HEK293 (cell line): ENCODE data around the gene GNG4.

Experiments used
- BCL11B ChIP-seq: fragments of 450-650 bp; formaldehyde crosslinking; IDR thresholded peaks from 2 replicates; pipeline ENCODE4 v1.5.1; 2016; ENCODE audit warnings: low read depth, missing biosample characterization, missing genetic modification characterization
- REPIN1 ChIP-seq: fragments of 450-650 bp; formaldehyde crosslinking; IDR thresholded peaks from 2 replicates; pipeline ENCODE4 v1.5.1; 2017; ENCODE audit warnings: missing biosample characterization, missing genetic modification characterization, low read depth
- ZBTB1 ChIP-seq: fragments of 450-650 bp; formaldehyde crosslinking; IDR thresholded peaks from 2 replicates; pipeline ENCODE4 v1.5.1; 2016; ENCODE audit warnings: missing biosample characterization, missing genetic modification characterization
- ZBTB20 ChIP-seq: fragments of 450-650 bp; formaldehyde crosslinking; IDR thresholded peaks from 2 replicates; pipeline ENCODE4 v1.5.1; 2016; ENCODE audit warnings: missing biosample characterization, missing genetic modification characterization
- ZFHX2 ChIP-seq: fragments of 450-650 bp; formaldehyde crosslinking; conservative IDR thresholded peaks from 2 replicates; pipeline ENCODE4 v1.5.1; 2016; ENCODE audit warnings: missing biosample characterization, missing genetic modification characterization
- ZFP69B ChIP-seq: fragments of 450-650 bp; formaldehyde crosslinking; IDR thresholded peaks from 2 replicates; pipeline ENCODE4 v1.5.1; 2016; ENCODE audit warnings: missing biosample characterization, missing genetic modification characterization
- ZIC2 ChIP-seq: fragments of 450-650 bp; formaldehyde crosslinking; IDR thresholded peaks from 2 replicates; pipeline ENCODE4 v1.5.1; 2016; ENCODE audit warnings: missing biosample characterization, missing genetic modification characterization
- ZNF16 ChIP-seq: fragments of 450-650 bp; formaldehyde crosslinking; IDR thresholded peaks from 2 replicates; pipeline ENCODE4 v1.5.1; 2016; ENCODE audit warnings: low read depth, missing biosample characterization, missing genetic modification characterization
- ZNF24 ChIP-seq: fragments of 450-650 bp; formaldehyde crosslinking; IDR thresholded peaks from 2 replicates; pipeline ENCODE4 v1.5.1; 2016; ENCODE audit warnings: missing biosample characterization, missing genetic modification characterization
- ZNF335 ChIP-seq: fragments of 450-650 bp; formaldehyde crosslinking; conservative IDR thresholded peaks from 2 replicates; pipeline ENCODE4 v1.5.1; 2016; ENCODE audit warnings: missing biosample characterization, missing genetic modification characterization
- ZNF416 ChIP-seq: fragments of 450-650 bp; formaldehyde crosslinking; IDR thresholded peaks from 2 replicates; pipeline ENCODE4 v1.5.1; 2016; ENCODE audit warnings: missing biosample characterization, missing genetic modification characterization
- ZNF521 ChIP-seq: fragments of 450-650 bp; formaldehyde crosslinking; IDR thresholded peaks from 2 replicates; pipeline ENCODE4 v1.5.1; 2017; ENCODE audit warnings: missing biosample characterization, mild to moderate bottlenecking, missing genetic modification characterization
- ZNF560 ChIP-seq: fragments of 450-650 bp; formaldehyde crosslinking; IDR thresholded peaks from 2 replicates; pipeline ENCODE4 v1.5.1; 2017; ENCODE audit warnings: missing biosample characterization, missing genetic modification characterization, borderline replicate concordance
- ZNF596 ChIP-seq: fragments of 450-650 bp; IDR thresholded peaks from 2 replicates; pipeline ENCODE4 v1.5.0; 2018; ENCODE audit warnings: missing biosample characterization, mild to moderate bottlenecking, missing genetic modification characterization, moderate library complexity
- ZNF610 ChIP-seq: fragments of 450-650 bp; formaldehyde crosslinking; IDR thresholded peaks from 2 replicates; pipeline ENCODE4 v1.5.1; 2016; ENCODE audit warnings: missing biosample characterization, missing genetic modification characterization, borderline replicate concordance
- ZNF701 ChIP-seq: fragments of 450-650 bp; formaldehyde crosslinking; IDR thresholded peaks from 2 replicates; pipeline ENCODE4 v1.5.1; 2016; ENCODE audit warnings: missing biosample characterization, missing genetic modification characterization
- ZNF747 ChIP-seq: fragments of 450-650 bp; formaldehyde crosslinking; IDR thresholded peaks from 2 replicates; pipeline ENCODE4 v1.5.1; 2016; ENCODE audit warnings: missing biosample characterization, missing genetic modification characterization
- ZNF76 ChIP-seq: fragments of 450-650 bp; formaldehyde crosslinking; IDR thresholded peaks from 2 replicates; pipeline ENCODE4; 2016; ENCODE audit warnings: low read depth, missing biosample characterization, missing genetic modification characterization, borderline replicate concordance
- ZNF792 ChIP-seq: fragments of 450-650 bp; formaldehyde crosslinking; IDR thresholded peaks from 2 replicates; pipeline ENCODE4 v1.5.1; 2016; ENCODE audit warnings: missing biosample characterization, missing genetic modification characterization
- TF ChIP-seq, protein P1 (sequence below): fragments of 450-650 bp; formaldehyde crosslinking; IDR thresholded peaks from 2 replicates; pipeline ENCODE4 v1.5.1; 2016; ENCODE audit warnings: missing biosample characterization, missing genetic modification characterization
- TF ChIP-seq, protein P2 (sequence below): fragments of 450-650 bp; formaldehyde crosslinking; IDR thresholded peaks from 2 replicates; pipeline ENCODE4; 2016; ENCODE audit warnings: missing biosample characterization, missing genetic modification characterization
- TF ChIP-seq, protein P3 (sequence below): fragments of 450-650 bp; formaldehyde crosslinking; IDR thresholded peaks from 2 replicates; pipeline ENCODE4 v1.5.1; 2016; ENCODE audit warnings: missing biosample characterization, missing genetic modification characterization
- TF ChIP-seq, protein P4 (sequence below): fragments of 450-650 bp; formaldehyde crosslinking; IDR thresholded peaks from 2 replicates; pipeline ENCODE4 v1.5.1; 2016; ENCODE audit warnings: missing biosample characterization, missing genetic modification characterization
- TF ChIP-seq, protein P5 (sequence below): fragments of 450-650 bp; formaldehyde crosslinking; IDR thresholded peaks from 2 replicates; pipeline ENCODE4 v1.5.1; 2016; ENCODE audit warnings: missing biosample characterization, missing genetic modification characterization
- TF ChIP-seq, protein P6 (sequence below): fragments of 450-650 bp; formaldehyde crosslinking; IDR thresholded peaks from 2 replicates; pipeline ENCODE4 v1.5.1; 2016; ENCODE audit warnings: missing biosample characterization, missing genetic modification characterization
- TF ChIP-seq, protein P7 (sequence below): sonication (generic); formaldehyde crosslinking; IDR thresholded peaks from 2 replicates; pipeline ENCODE4 v1.8.1; 2022; ENCODE audit warnings: mild to moderate bottlenecking, moderate library complexity, missing genetic modification reagents
- TF ChIP-seq, protein P8 (sequence below): fragments of 450-650 bp; formaldehyde crosslinking; IDR thresholded peaks from 2 replicates; pipeline ENCODE4 v1.5.1; 2016; ENCODE audit warnings: missing biosample characterization, missing genetic modification characterization

The GNG4 gene

GRCh38 chr1:235504122-235504493, 145.5 kb downstream of the GNG4 start, which contains the start of gene B3GALNT2 (continued):
- TF ChIP-seq, protein P1, sequence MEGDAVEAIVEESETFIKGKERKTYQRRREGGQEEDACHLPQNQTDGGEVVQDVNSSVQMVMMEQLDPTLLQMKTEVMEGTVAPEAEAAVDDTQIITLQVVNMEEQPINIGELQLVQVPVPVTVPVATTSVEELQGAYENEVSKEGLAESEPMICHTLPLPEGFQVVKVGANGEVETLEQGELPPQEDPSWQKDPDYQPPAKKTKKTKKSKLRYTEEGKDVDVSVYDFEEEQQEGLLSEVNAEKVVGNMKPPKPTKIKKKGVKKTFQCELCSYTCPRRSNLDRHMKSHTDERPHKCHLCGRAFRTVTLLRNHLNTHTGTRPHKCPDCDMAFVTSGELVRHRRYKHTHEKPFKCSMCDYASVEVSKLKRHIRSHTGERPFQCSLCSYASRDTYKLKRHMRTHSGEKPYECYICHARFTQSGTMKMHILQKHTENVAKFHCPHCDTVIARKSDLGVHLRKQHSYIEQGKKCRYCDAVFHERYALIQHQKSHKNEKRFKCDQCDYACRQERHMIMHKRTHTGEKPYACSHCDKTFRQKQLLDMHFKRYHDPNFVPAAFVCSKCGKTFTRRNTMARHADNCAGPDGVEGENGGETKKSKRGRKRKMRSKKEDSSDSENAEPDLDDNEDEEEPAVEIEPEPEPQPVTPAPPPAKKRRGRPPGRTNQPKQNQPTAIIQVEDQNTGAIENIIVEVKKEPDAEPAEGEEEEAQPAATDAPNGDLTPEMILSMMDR (tag by site-specific recombination): no peak
- TF ChIP-seq ZNF792 (tag by site-specific recombination) (no peak), ZNF16 (tag by site-specific recombination) (no peak), ZNF521 (tag by site-specific recombination) (no peak), ZNF335 (tag by site-specific recombination) (no peak), BCL11B (tag by site-specific recombination) (no peak), REPIN1 (tag by site-specific recombination) (no peak), ZNF560 (no peak), ZNF76 (tag by site-specific recombination) (no peak), ZNF24 (tag by site-specific recombination) (no peak), ZNF747 (tag by site-specific recombination) (no peak), ZNF701 (tag by site-specific recombination) (no peak), ZIC2 (tag by site-specific recombination) (no peak), ZNF596 (peak; percentile 77), ZBTB1 (tag by site-specific recombination) (0 out of 2 replicates have a peak, but pooled peaks have one; percentile 57), ZBTB20 (no peak; the same call in 1 of the 2 replicates), ZNF416 (tag by site-specific recombination) (no peak), ZNF610 (peak; percentile 49), ZFHX2 (tag by site-specific recombination) (no peak), ZFP69B (tag by site-specific recombination) (no peak)
- TF ChIP-seq, protein P2, sequence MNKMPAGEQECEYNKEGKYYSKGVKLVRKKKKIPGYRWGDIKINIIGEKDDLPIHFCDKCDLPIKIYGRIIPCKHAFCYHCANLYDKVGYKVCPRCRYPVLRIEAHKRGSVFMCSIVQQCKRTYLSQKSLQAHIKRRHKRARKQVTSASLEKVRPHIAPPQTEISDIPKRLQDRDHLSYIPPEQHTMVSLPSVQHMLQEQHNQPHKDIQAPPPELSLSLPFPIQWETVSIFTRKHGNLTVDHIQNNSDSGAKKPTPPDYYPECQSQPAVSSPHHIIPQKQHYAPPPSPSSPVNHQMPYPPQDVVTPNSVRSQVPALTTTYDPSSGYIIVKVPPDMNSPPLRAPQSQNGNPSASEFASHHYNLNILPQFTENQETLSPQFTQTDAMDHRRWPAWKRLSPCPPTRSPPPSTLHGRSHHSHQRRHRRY (tag by site-specific recombination): no peak
- TF ChIP-seq, protein P3, sequence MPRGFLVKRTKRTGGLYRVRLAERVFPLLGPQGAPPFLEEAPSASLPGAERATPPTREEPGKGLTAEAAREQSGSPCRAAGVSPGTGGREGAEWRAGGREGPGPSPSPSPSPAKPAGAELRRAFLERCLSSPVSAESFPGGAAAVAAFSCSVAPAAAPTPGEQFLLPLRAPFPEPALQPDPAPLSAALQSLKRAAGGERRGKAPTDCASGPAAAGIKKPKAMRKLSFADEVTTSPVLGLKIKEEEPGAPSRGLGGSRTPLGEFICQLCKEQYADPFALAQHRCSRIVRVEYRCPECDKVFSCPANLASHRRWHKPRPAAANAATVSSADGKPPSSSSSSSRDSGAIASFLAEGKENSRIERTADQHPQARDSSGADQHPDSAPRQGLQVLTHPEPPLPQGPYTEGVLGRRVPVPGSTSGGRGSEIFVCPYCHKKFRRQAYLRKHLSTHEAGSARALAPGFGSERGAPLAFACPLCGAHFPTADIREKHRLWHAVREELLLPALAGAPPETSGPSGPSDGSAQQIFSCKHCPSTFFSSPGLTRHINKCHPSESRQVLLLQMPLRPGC (tag by site-specific recombination): no peak
- TF ChIP-seq, protein P4, sequence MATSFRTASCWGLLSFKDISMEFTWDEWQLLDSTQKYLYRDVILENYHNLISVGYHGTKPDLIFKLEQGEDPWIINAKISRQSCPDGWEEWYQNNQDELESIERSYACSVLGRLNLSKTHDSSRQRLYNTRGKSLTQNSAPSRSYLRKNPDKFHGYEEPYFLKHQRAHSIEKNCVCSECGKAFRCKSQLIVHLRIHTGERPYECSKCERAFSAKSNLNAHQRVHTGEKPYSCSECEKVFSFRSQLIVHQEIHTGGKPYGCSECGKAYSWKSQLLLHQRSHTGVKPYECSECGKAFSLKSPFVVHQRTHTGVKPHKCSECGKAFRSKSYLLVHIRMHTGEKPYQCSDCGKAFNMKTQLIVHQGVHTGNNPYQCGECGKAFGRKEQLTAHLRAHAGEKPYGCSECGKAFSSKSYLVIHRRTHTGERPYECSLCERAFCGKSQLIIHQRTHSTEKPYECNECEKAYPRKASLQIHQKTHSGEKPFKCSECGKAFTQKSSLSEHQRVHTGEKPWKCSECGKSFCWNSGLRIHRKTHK (tag by site-specific recombination): no peak
- TF ChIP-seq, protein P5, sequence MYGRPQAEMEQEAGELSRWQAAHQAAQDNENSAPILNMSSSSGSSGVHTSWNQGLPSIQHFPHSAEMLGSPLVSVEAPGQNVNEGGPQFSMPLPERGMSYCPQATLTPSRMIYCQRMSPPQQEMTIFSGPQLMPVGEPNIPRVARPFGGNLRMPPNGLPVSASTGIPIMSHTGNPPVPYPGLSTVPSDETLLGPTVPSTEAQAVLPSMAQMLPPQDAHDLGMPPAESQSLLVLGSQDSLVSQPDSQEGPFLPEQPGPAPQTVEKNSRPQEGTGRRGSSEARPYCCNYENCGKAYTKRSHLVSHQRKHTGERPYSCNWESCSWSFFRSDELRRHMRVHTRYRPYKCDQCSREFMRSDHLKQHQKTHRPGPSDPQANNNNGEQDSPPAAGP (tag by site-specific recombination): no peak
- TF ChIP-seq, protein P6, sequence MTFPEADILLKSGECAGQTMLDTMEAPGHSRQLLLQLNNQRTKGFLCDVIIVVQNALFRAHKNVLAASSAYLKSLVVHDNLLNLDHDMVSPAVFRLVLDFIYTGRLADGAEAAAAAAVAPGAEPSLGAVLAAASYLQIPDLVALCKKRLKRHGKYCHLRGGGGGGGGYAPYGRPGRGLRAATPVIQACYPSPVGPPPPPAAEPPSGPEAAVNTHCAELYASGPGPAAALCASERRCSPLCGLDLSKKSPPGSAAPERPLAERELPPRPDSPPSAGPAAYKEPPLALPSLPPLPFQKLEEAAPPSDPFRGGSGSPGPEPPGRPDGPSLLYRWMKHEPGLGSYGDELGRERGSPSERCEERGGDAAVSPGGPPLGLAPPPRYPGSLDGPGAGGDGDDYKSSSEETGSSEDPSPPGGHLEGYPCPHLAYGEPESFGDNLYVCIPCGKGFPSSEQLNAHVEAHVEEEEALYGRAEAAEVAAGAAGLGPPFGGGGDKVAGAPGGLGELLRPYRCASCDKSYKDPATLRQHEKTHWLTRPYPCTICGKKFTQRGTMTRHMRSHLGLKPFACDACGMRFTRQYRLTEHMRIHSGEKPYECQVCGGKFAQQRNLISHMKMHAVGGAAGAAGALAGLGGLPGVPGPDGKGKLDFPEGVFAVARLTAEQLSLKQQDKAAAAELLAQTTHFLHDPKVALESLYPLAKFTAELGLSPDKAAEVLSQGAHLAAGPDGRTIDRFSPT (tag by site-specific recombination): no peak
- TF ChIP-seq, protein P7, sequence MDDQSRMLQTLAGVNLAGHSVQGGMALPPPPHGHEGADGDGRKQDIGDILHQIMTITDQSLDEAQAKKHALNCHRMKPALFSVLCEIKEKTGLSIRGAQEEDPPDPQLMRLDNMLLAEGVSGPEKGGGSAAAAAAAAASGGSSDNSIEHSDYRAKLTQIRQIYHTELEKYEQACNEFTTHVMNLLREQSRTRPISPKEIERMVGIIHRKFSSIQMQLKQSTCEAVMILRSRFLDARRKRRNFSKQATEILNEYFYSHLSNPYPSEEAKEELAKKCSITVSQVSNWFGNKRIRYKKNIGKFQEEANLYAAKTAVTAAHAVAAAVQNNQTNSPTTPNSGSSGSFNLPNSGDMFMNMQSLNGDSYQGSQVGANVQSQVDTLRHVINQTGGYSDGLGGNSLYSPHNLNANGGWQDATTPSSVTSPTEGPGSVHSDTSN (CRISPR knock-in tag): no peak
- TF ChIP-seq, protein P8, sequence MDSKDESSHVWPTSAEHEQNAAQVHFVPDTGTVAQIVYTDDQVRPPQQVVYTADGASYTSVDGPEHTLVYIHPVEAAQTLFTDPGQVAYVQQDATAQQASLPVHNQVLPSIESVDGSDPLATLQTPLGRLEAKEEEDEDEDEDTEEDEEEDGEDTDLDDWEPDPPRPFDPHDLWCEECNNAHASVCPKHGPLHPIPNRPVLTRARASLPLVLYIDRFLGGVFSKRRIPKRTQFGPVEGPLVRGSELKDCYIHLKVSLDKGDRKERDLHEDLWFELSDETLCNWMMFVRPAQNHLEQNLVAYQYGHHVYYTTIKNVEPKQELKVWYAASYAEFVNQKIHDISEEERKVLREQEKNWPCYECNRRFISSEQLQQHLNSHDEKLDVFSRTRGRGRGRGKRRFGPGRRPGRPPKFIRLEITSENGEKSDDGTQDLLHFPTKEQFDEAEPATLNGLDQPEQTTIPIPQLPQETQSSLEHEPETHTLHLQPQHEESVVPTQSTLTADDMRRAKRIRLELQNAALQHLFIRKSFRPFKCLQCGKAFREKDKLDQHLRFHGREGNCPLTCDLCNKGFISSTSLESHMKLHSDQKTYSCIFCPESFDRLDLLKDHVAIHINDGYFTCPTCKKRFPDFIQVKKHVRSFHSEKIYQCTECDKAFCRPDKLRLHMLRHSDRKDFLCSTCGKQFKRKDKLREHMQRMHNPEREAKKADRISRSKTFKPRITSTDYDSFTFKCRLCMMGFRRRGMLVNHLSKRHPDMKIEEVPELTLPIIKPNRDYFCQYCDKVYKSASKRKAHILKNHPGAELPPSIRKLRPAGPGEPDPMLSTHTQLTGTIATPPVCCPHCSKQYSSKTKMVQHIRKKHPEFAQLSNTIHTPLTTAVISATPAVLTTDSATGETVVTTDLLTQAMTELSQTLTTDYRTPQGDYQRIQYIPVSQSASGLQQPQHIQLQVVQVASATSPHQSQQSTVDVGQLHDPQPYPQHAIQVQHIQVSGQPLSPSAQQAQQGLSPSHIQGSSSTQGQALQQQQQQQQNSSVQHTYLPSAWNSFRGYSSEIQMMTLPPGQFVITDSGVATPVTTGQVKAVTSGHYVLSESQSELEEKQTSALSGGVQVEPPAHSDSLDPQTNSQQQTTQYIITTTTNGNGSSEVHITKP (tag by site-specific recombination): no peak
